HG03439 (cell line): ENCODE results near the gene CDT1.

Experiments used
- ATAC-seq: cut with Tn5 transposase; IDR thresholded peaks from one replicate; pipeline ENCODE4 v1.9.1; 2021; ENCODE audit warnings: mild to moderate bottlenecking, moderate library complexity; ENCODE audit not compliant: unreplicated experiment

The CDT1 gene

DNA sequence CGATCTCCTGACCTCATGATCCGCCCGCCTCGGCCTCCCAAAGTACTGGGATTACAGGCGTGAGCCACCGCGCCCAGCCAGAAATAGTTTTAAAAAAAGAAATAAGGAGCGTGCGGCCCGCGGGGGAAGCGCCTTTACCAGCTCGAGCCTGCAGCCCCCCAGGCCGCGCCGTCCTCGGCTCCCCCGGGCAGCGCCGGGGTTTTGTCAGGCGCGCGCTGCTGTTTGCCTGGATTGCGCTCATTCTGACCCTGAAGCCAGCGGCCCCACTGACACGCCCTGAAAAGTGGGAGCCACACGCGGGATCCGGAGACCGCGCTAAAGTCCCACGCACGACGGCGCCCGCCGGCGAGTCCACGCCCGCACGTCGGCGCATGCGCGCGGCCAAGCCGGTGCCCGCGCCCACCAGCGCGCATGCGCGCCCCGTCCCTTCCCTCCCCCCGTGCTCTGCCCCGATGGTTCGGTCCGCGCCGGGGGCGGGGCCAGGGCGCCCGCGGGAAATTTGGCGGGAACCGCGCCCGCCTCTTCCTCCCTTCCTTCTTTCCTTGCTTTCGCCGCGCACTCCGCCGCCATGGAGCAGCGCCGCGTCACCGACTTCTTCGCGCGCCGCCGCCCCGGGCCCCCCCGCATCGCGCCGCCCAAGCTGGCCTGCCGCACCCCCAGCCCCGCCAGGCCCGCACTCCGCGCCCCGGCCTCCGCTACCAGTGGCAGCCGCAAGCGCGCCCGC is at the start of gene CDT1:
TSS of gene CDT1 (plus strand) at position 526 of the 724 bp plus-strand sequence. CDS start at position 569, 43 bp downstream.
- peak; percentile 60 for ATAC-seq

DNA sequence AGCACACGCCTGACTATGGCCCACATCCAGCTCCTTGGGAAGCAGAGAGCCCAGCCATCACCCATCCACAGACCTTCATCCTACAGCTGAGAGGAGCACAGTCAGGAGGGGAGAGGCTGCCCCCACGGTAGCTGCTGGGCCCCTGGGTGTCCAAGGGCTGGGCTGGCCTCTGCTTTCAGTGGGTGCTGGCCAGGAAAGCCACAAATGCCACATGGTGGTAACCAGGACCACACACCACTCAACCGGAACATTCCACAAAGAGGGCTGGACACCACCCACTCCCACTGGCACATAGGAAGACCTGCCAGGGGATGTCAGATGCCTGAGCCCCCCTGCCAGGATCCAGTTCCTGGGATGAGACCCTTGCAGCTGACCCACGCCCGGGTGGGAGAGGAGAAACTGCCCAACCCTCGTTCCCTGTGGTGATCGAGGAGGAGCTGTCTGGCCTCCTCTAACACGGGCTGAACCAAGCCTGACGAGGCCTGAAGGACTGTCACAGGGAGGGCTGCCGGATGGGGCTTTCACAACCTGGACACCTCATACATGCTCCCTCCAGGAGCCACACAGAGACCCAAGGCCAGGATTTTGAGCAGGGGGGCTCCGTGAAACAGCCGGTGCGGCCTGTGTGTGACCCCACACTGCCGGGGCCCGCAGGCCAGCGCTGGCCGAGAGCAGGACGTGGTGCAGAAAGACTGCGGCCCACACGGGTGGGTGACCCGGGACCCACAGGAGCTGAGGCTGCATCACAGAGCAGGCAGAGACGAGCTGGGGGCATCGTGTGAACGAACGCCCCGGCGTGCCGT is 49.3 kb upstream of the CDT1 start:
- no peak for ATAC-seq

DNA sequence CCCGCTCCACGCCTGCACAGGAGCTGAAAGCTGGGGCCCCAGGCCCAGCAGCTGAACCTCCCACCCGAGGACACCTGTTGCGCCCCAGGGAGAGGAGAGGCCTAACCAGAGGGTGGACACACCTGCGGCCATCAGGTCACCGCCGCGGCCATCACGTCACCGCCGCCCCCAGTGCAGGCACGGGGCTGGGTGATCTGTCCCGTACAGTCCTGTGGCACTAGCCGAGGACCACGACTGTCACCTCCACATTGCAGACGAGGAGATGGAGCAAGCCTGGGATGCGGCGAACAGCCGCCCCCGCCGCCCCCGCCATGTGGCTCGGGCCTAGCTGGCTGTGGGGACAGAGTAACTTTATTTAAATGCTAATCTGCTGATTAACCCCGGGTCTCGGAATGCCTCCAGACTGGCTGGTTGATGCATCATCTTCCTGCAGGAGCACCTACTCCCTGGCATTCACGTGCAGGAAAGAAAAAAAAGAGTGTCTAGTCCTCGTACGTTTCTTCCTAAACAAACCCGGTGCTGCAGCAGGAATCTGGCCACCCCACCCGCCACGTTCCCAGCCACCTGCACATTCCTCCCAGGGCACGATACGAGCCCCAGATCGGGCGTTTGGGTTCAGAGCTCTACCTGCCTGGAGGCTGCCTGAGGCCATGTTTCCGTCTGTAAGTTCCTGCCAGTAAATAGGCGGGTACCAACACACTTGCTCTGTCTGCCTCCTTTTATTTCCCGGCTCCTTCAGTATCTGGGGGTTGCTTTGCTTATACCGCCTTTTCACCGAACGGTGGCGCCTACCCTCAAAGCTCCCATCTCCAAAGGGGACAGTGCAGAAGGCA is 48.5 kb upstream of the CDT1 start:
- ATAC-seq, result no peak

DNA sequence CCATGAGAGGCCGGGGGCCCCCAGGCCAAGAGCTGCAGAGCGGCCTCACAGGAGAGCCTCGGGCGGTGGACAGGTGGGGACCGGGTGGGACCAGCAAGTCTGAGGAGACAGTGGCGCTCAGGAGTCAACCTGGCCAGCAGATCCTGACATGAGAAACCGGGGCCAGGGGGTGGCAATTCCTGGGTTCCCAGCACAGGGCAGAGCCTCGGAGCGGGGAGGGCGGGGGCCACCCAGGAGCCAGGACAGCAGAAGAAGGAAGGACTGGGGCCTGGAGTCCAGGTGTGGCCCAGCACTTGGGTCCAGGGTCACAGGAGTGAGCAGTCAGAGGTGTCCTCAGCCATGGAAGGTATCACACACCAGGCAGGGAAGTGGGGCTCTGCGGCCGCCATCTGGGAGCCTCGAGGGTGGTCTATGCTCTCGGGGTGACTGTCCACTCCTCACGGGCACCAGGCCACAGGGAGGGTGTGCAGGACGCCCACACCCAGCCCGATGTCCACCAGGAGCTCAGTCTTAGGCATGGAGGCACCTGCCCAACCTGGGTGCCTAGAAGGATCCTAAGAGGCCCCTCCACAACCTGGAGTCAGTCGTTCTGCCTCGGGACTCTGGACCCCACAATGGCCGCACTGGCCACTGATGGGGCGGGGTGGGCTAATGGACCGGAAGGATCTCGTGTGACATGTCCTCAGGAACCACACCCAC is 47.7 kb upstream of the CDT1 start:
- ATAC-seq, result no peak

DNA sequence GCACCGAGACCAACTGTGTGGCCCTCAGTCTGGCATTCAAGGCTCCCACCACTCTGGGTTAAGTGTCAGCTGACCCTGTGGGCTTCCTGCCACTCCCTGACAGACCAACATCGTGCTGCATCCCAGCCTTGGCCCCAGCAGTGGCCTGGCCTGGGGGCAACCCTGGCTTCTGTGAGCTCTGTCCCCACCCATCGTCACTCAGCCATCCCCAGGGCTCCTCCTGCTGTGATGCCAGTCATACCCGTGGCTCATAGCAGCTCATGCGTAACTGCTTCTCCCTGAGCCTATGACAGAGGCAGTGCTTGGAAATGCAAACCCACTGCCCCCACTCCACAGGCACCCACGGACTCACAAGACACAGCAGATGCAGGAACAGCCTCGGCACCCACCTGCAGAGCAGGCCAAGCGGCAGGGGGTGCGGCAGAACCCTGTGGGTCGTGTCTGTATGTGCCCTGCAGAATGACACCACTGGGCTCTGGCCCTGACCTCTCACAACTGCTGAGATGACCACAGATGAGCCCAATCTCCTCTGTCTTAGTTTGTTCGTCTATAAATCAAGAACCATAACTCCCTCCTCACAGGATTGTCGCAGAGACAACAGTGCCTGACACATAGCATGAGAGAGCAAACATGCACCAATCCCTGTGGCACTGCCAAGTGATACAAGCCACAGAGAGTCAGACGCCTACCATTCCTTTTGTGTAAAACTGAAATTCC is 45.2 kb upstream of the CDT1 start:
- ATAC-seq, result no peak

DNA sequence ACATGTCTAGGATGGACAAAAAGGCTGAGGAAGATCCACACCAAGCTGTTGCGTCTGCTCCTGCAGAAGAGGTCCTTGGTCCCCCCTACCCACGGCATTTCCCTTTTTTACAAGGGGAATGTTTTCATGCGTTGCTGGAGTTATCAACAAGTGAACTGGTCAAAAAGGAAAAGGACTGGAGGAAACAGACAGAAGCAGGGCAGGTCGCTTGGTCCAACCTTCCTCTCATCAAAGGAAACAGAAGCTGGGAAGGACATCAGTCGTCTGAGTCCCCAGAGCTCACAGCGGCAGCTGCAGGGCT is 44.7 kb upstream of the CDT1 start:
- ATAC-seq, result no peak

DNA sequence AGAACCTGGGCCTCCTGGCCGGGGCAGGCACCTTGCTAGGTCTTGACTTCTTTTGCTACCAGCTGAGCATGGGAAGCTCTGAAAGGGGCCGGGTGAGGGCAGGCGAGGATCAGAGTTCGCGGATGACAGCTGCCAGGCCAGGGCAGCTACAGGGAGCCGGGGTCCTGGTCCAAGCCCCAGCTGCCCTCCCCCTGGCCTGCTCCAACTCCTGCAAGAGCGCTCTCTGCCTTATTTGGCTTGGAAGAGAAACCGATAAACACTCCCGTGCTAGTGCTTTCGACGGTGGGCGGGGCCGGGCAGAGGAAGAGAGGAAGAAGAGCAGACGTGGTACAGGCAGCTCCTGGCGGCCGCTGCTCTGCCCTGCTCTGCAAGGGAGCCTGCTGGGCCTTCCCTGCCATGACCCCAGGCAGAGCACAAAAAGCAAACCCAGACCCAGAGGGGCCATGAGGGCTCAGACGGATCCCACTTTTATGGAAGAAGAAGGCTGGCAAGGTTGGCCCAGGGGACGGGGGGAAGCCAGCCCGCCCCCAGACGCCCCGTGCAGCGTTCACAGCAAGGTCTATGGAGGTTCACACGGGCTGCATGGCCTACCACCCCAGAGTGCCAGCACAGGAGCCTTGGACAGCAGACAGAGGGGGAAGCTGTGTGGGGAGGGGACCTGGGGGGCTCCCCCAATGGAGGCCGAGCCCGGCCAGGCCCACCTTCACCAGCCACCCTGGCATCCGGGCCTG is 44.2 kb upstream of the CDT1 start:
- ATAC-seq, result no peak

DNA sequence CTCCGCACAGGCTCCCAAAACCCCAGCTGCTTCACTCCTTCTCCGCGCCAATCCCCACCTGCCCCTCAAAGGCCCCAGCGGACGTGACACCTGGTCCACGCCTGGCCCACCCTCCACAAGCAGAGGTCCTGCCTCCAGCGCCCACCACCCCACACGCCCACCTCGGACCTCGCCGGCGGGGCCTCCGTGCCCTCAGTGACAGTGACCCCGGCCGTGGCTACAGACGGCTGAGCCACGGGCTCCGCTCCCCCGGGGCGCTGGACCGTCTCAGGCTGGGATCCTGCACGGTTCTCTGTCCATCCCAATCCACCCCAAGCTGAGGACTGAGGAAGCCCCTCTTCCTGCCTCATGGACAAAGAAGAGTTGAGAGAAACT is 43.6 kb upstream of the CDT1 start:
- no peak for ATAC-seq

DNA sequence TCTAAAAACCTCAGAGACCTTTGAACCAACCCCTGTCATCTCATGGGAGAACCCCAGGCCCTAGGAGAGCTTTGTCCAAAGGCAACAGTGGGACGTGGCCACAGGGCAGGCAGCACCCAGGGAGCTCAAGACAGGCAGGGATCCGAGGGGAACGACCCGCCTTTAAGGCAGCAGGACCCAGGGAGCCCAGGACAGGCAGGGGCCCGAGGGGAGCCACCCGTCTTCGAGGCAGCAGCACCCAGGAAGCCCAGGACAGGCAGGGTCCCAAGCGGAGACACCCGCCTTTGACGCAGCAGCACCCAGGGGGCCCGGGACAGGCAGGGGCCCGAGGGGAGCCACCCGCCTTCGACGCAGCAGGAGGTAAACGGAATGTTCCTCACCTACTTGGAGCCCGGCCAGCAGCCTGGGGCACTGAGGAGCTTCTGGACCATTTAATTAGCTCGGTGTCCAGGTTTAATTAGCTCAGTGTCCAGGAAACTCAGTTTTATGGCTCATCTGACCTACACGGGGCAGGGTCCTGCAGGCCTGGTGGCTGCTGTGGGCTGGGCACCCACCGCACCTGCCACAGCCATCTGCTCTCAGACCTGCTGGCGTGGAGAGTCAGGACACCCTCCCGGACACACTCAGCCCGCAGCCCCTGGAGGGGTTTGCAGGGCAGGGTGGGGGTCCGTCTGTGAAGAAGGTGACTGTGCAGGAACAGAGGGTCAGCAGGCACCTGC is 43.0 kb upstream of the CDT1 start:
- no peak for ATAC-seq

DNA sequence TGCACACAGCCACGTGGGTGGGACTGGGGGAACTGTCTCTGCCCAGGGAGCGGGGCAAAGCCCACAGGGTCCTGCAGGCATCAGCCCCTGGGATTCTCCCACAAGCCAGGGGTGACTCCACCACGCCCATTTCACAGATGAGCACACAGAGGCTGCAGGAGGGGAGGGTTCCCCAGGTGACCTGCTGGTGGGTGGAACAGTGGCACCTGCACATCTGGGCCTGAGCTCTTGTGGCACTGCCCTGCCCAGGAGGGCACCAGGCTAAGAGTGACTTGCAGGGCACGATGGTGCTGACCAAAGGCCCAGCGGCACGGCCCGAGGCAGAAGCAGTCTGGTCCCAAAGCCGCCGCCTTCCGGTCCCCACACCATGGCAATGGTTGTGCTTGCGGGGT is 42.5 kb upstream of the CDT1 start:
- no peak for ATAC-seq

DNA sequence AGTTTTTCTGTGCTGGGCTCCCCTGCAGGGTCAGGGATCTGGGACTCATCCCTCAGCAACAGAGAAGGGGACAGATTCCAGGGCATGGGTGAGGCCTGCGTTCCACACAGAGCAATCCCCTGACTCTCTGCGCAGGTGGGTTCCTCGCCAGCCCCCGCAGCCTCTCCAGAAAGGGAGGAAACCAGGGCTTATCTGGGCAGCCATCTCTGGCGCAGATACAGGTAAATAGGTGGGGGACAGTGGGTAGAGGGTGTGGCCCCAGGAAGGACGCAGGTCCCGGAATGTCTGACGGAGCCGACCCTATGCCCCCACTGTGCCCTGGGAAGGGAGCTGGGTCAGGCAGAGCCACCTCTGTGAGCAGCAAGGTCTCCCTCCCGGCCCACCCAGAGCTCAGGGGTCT is 41.8 kb upstream of the CDT1 start:
- no peak for ATAC-seq

DNA sequence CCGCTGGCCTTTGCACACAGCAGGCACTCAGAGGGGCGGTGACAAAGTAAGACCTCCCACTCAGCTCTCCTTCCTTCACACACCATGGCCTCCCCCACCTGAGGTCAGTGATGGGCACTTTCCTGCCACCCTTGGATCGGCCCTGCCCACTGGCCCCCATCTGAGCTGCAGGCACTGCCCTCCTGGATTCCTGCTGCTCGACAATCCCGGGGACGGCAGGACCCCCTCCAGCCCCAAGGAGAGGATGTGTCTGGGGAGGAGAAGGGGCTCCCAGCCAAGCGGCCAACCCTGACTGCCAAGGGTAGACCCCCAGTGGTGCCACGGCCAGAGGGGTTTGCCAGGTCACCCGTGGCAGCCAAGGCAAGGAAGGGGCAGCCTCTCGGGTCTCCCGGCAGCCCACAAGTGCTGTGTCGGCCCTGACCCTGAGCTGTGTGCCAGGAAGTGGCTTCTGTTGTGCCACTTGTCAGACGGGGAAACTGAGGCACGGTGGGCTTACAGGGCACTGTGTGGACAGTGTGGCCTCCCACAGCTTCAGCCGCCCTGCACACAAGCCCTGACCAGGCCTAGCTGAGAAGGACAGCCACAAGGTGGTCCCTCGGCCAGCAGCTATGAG is 41.2 kb upstream of the CDT1 start:
- ATAC-seq, result no peak

DNA sequence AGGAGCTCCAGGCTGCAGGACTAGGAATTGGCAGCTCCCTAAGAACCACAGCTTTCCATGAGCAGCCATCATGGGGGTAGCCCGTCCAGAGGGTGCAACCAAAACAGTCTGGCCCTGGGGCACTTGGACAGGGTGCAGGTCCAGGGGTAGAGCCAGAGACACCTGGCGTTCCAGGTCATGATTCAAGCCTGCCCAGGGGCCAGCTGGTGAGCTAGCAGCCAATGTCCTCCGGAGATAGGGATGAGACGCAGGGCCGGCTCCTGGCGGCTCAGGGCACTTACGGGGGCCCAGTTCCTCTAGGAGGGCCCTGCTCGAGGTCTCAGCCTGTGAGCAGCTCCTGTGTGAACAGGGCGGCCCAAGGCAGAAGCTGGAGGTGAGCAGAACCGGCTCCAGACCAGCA is 40.6 kb upstream of the CDT1 start:
- no peak for ATAC-seq

DNA sequence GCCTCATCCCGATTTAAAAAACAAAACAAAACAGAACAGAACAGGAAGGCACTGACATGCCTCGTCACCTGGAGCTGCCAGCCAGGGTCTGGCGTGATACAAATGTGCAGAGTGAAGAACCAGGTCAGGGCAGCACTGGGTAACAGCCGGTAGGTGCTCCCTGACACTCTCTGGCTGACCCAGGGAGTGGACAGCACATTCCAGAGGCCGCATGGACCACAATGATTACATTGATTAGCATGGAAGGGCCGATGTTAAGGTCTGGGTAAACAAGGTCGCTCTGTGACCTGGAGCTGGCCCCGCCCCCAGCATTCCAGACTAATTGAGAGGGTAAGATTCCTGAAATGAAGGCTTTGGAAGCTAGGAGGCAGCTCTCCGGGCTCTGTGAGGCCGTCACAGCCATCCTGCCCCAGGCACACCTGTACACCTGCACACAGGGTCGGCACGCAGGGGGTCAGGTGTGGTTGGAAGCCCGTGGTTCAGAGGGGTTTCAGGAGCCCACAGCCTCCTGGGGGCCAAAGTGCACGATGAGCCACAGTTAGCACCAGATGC is 40.0 kb upstream of the CDT1 start:
- no peak for ATAC-seq

DNA sequence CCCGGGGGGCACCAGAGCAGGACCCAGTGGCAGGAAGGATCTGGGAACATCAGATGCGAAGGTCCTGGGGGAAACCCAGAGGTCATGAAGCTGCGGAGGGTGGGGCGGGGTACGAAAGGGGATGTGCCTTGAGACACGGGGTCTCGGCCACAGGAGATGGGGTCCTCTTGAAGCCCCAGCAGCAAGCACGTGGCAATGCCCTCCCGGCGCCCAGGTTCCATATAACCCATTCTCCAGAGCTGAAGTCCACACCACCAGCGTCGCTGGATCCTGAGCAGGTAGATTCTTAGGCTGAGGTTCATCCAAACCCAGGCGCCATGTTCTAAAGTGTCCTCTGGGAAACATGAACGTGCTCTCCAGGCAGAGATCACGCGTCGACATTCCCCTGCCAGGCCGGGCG is 39.5 kb upstream of the CDT1 start:
- ATAC-seq, result no peak

DNA sequence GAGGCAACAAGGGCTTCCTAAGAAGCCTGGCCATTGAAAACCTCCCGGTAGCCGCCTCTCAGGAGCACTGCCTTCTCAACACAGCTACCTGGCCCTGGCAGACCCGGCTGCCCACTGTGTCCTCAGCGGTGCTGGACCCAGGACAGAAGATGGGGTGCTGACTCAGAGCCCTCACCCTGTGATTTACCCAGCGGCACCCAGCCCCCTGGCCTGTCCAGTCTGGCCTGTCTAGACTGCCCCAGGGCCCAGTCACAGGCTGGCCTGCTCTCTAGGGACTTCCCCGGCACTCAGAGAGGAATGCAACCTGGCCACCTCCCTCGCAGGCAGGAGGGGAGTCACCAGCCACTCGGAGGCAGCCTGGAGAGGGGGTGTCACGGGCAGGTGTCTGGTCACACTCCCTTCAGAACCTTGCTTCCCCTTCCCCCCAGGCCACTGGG is 38.7 kb upstream of the CDT1 start:
- ATAC-seq, result no peak

DNA sequence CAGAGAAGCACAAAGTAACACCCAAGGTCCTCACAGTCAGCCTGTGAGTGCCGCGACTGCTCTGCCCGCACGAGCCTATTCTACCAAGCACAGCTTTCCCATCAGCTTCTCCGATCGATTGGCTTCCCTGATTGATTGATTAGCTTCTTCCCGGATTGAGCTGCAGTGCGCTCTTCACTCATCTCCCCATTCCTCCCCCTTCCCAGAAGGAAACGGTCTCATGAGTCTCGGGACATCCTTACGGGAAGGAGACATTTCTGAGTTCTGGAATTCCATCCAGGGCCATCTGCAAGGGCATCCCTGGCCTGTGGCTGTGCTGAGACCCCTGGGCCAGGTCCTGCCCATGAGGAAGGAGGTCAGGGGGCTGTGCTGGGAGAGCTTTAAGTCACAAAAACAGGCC is 36.6 kb upstream of the CDT1 start:
- ATAC-seq, result no peak

DNA sequence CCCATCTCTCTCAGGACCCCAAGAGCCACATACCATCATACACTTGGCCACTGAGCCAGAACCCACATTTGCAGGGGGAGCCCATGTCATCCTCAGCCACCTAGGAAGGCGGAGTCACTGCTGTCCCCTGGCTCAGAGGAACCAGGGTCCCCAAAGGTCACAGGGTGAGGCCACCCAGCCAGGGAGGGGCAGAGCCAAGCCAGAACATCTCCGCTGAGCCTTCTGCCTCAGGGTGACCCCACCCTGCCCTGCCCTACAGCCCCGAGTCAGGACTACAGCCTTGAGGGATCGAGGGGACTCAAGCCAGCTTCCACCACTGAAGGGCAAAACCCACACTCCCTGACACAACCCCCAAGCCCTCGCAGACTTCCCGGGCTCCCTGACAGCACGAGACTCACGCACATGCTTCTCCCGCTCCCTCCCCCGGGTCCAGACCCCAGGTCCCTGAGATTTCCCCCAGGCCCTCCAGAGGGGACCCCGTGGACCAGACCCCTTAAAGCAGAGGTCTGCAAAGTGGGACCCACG is 36.0 kb upstream of the CDT1 start:
- ATAC-seq, result no peak
